ENCODE measurements around the gene LPP.

DNA sequence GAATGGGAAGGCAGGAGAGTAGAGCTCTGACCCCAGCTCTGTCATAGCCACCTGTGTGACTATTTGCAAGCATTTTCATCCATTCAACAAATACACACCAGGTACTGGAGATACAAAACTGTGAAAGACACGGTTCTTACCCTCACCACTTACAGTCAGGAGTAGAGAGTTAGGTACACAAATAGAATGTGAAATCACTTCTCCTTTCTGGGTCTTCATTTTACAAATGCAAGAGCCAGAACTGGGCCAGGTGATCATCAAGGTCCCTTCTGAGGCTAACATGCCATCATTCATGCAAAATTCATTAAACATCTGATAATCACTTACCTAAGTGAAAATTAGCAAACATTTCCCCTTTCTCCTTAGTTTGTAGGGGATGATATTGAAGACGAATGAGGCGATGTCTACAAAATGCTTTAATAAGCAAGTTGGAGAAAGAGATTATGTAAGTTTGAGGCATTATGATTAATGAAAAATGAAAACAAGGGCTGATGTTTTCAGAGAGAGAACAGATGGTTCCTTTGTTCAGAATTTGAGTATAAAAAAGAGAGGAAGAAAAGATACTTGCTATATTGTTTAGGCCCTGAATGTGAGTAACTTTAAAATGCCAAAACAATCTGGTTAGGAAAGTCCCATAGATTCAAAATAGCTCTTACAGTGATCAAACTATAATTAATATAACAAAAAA is 88.6 kb downstream of the LPP start:
- TF ChIP-seq POLR2AphosphoS5 (IDR thresholded peaks at IDR 0.05; ENCODE audit: low read depth, low read length) (no peak), FOXP2 (optimal IDR thresholded peaks at IDR 0.05; ENCODE audit: borderline replicate concordance, extremely low read depth, extremely low read length, insufficient read depth) (no peak), SIN3A (IDR thresholded peaks at IDR 0.05; ENCODE audit: borderline replicate concordance, insufficient read depth, low read length) (no peak), TAF1 (IDR thresholded peaks at IDR 0.05; ENCODE audit: borderline replicate concordance, insufficient read depth, low read length) (no peak)
- TF ChIP-seq, protein P1, sequence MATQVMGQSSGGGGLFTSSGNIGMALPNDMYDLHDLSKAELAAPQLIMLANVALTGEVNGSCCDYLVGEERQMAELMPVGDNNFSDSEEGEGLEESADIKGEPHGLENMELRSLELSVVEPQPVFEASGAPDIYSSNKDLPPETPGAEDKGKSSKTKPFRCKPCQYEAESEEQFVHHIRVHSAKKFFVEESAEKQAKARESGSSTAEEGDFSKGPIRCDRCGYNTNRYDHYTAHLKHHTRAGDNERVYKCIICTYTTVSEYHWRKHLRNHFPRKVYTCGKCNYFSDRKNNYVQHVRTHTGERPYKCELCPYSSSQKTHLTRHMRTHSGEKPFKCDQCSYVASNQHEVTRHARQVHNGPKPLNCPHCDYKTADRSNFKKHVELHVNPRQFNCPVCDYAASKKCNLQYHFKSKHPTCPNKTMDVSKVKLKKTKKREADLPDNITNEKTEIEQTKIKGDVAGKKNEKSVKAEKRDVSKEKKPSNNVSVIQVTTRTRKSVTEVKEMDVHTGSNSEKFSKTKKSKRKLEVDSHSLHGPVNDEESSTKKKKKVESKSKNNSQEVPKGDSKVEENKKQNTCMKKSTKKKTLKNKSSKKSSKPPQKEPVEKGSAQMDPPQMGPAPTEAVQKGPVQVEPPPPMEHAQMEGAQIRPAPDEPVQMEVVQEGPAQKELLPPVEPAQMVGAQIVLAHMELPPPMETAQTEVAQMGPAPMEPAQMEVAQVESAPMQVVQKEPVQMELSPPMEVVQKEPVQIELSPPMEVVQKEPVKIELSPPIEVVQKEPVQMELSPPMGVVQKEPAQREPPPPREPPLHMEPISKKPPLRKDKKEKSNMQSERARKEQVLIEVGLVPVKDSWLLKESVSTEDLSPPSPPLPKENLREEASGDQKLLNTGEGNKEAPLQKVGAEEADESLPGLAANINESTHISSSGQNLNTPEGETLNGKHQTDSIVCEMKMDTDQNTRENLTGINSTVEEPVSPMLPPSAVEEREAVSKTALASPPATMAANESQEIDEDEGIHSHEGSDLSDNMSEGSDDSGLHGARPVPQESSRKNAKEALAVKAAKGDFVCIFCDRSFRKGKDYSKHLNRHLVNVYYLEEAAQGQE (IDR thresholded peaks at IDR 0.05; ENCODE audit: insufficient read depth in 1 of 2, low read depth in 2 of 2, low read length in 2 of 2) = no peak
